ENCODE data around the gene BRSK2. TPM values are rescaled to one million over a fixed set of nuclear protein-coding genes. Genes with fewer than 3 reads are reported as not detected.
A peak's percentile ranks its signal among the peaks of the same experiment; 100 is the strongest.

BRSK2 gene
- total and polyA plus RNA-seq, 4 experiments from 2014 or later, result 0.18 to 0.47 (median 0.32) TPM

DNA sequence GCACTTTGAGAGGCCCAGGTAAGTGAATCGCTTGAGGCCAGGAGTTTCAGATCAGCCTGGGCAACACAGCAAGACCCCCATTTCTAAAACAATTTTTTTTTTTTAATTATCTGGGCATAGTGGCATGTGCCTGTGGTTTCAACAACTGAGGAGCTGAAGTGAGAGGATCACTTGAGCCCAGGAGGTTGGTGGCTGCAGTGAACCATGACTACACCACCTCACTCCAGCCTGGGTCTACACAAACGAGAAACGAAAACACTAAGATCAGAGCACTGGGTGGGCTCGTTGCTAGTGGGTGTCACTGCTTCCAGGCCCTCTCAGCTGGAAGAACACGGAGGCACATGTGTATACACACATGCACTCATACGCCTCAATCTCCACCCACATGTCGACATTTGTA is 100.9 kb downstream of the BRSK2 start:
- peaks cover 35 to 68% (median 47%) of the 10 kb centered on the region in 4 donors for H3K4me1 Mint-ChIP-seq
- H3K27ac Mint-ChIP-seq, result peak overlapping the region in 1 of 7 donors; percentile 36
- no peak overlapping the region for H3K27ac ChIP-seq (ENCODE audit: low read depth, low read length)
- no peaks in the 10 kb centered on the region for H3K9me3 ChIP-seq (ENCODE audit: control insufficient read depth in 1 of 2, low read length in 2 of 2)
- intact Hi-C loops (cut with micrococcal nuclease), result no loop called here
- CTCF ChIA-PET (ENCODE audit: partially characterized antibody), result no interaction called here
- H3K9me3 Mint-ChIP-seq, result no peaks in the 10 kb centered on the region
- peaks cover 2 to 14% of the 10 kb centered on the region in 2 donors for H3K36me3 Mint-ChIP-seq
- peaks cover 70% of the 10 kb centered on the region for H3K4me1 ChIP-seq (ENCODE audit: insufficient read depth, low read length)
- H3K4me3 ChIP-seq (ENCODE audit: low read length in 2 of 2), result no peak overlapping the region
- H3K27me3 ChIP-seq (ENCODE audit: insufficient read depth, low read length), result no peaks in the 10 kb centered on the region
- no peak for DNase-seq
- no peaks in the 10 kb centered on the region for H3K36me3 ChIP-seq (ENCODE audit: insufficient read depth, low read length)
- POLR2A ChIA-PET (ENCODE audit: partially characterized antibody), result no interaction called here
- H3K4me3 Mint-ChIP-seq, result no peak overlapping the region
- H3K27me3 Mint-ChIP-seq, result no peaks in the 10 kb centered on the region

GRCh38 chr11:1491379-1491778 is 101.6 kb downstream of the BRSK2 start:
- Mint-ChIP-seq H3K36me3 (peaks cover 4 to 14% of the 10 kb centered on the region in 2 donors), H3K4me3 (no peak overlapping the region), H3K27ac (no peak overlapping the region), H3K4me1 (peaks cover 42 to 68% (median 53%) of the 10 kb centered on the region in 4 donors), H3K27me3 (no peaks in the 10 kb centered on the region), H3K9me3 (no peaks in the 10 kb centered on the region)
- no peak for DNase-seq
- H3K9me3 ChIP-seq (ENCODE audit: control insufficient read depth in 1 of 2, low read length in 2 of 2), result no peaks in the 10 kb centered on the region
- H3K27ac ChIP-seq (ENCODE audit: low read depth, low read length), result no peak overlapping the region
- ChIA-PET CTCF (ENCODE audit: partially characterized antibody) (no interaction called here), POLR2A (ENCODE audit: partially characterized antibody) (no interaction called here)
- no peaks in the 10 kb centered on the region for H3K36me3 ChIP-seq (ENCODE audit: insufficient read depth, low read length)
- no peak overlapping the region for H3K4me3 ChIP-seq (ENCODE audit: low read length in 2 of 2)
- H3K4me1 ChIP-seq (ENCODE audit: insufficient read depth, low read length), result peaks cover 65% of the 10 kb centered on the region
- intact Hi-C loops (cut with micrococcal nuclease), result no loop called here
- no peaks in the 10 kb centered on the region for H3K27me3 ChIP-seq (ENCODE audit: insufficient read depth, low read length)

GRCh38 chr11:1493650-1494244 is 104.0 kb downstream of the BRSK2 start:
- peak overlapping the region in 2 of 8 donors; percentile 5 to 15 for H3K4me3 Mint-ChIP-seq
- H3K4me1 Mint-ChIP-seq, result peaks cover 57 to 73% (median 64%) of the 10 kb centered on the region in 4 donors

DNA sequence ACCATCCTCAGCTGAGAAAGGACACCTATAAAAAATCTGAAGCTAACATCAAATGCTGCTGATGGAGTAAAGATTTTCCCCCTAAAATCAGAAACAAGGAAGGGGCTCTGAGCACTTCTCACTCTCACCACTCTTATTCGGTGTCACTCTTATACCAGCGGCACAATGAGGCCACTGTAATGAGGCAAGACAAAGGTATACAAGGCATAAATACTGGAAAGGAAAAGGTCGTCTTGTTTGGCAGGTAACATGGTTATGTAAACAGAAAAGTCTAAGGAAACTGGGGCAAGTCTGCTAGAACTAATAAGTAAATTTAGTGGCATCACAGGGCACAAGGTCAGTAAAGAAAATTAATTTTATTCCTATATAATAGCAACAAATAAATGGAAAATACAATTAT is 104.9 kb downstream of the BRSK2 start:
- H3K9me3 Mint-ChIP-seq, result no peaks in the 10 kb centered on the region
- peaks cover 56 to 70% (median 62%) of the 10 kb centered on the region in 4 donors for H3K4me1 Mint-ChIP-seq
- intact Hi-C loops (cut with micrococcal nuclease), result no loop called here

More at GRCh38 chr11:1493650-1494244, 104.0 kb downstream of the BRSK2 start:
- CTCF ChIA-PET (ENCODE audit: partially characterized antibody), result interaction anchor here (1.5 kb wide), 1 partner anchor 22 kb away, joined by 4 read pairs; no protein-coding TSS in a partner anchor
- Histone ChIP-seq H3K9me3 (ENCODE audit: control insufficient read depth in 1 of 2, low read length in 2 of 2) (no peaks in the 10 kb centered on the region), H3K27me3 (ENCODE audit: insufficient read depth, low read length) (no peaks in the 10 kb centered on the region), H3K4me1 (ENCODE audit: insufficient read depth, low read length) (peaks cover 65% of the 10 kb centered on the region), H3K27ac (ENCODE audit: low read depth, low read length) (no peak overlapping the region), H3K4me3 (ENCODE audit: low read length in 2 of 2) (no peak overlapping the region), H3K36me3 (ENCODE audit: insufficient read depth, low read length) (no peaks in the 10 kb centered on the region)
- POLR2A ChIA-PET (ENCODE audit: partially characterized antibody), result no interaction called here
- intact Hi-C loops (cut with micrococcal nuclease), result no loop called here
- no peaks in the 10 kb centered on the region for H3K27me3 Mint-ChIP-seq
- H3K36me3 Mint-ChIP-seq, result peaks cover 9 to 22% of the 10 kb centered on the region in 2 donors
- no peak for DNase-seq
- H3K9me3 Mint-ChIP-seq, result no peaks in the 10 kb centered on the region
- H3K27ac Mint-ChIP-seq, result peak overlapping the region in 1 of 7 donors; percentile 83

GRCh38 chr11:1496091-1496760 is 106.5 kb downstream of the BRSK2 start:
- H3K36me3 ChIP-seq (ENCODE audit: insufficient read depth, low read length), result peaks cover 5% of the 10 kb centered on the region
- DNase-seq, result no peak
- Mint-ChIP-seq H3K36me3 (peaks cover 23 to 38% of the 10 kb centered on the region in 2 donors), H3K4me1 (peaks cover 60 to 80% (median 70%) of the 10 kb centered on the region in 4 donors), H3K9me3 (no peaks in the 10 kb centered on the region), H3K27ac (peak overlapping the region in 5 of 7 donors; percentile 2 to 72 (median 53)), H3K4me3 (peak overlapping the region in 4 of 8 donors; percentile 8 to 40 (median 22)), H3K27me3 (no peaks in the 10 kb centered on the region)
- H3K9me3 ChIP-seq (ENCODE audit: control insufficient read depth in 1 of 2, low read length in 2 of 2), result no peaks in the 10 kb centered on the region
- intact Hi-C loops (cut with micrococcal nuclease), result no loop called here
- no peak overlapping the region for H3K4me3 ChIP-seq (ENCODE audit: low read length in 2 of 2)
- ChIA-PET CTCF (ENCODE audit: partially characterized antibody) (interaction anchor here (1.0 kb wide), 1 partner anchor 19 kb away, joined by 3 read pairs; no protein-coding TSS in a partner anchor), POLR2A (ENCODE audit: partially characterized antibody) (no interaction called here)
- peaks cover 52% of the 10 kb centered on the region for H3K4me1 ChIP-seq (ENCODE audit: insufficient read depth, low read length)
- H3K27me3 ChIP-seq (ENCODE audit: insufficient read depth, low read length), result no peaks in the 10 kb centered on the region
- H3K27ac ChIP-seq (ENCODE audit: low read depth, low read length), result no peak overlapping the region

More for the DNA sequence above, 104.9 kb downstream of the BRSK2 start:
- H3K9me3 ChIP-seq (ENCODE audit: control insufficient read depth in 1 of 2, low read length in 2 of 2), result no peaks in the 10 kb centered on the region
- Mint-ChIP-seq H3K36me3 (peaks cover 11 to 28% of the 10 kb centered on the region in 2 donors), H3K27ac (peak overlapping the region in 1 of 7 donors; percentile 12), H3K4me3 (peak overlapping the region in 1 of 8 donors; percentile 27), H3K27me3 (no peaks in the 10 kb centered on the region)
- ChIA-PET CTCF (ENCODE audit: partially characterized antibody) (interaction anchor here (1.5 kb wide), 1 partner anchor 21 kb away, joined by 4 read pairs; no protein-coding TSS in a partner anchor), POLR2A (ENCODE audit: partially characterized antibody) (no interaction called here)
- no peaks in the 10 kb centered on the region for H3K27me3 ChIP-seq (ENCODE audit: insufficient read depth, low read length)
- peaks cover under 1% of the 10 kb centered on the region for H3K36me3 ChIP-seq (ENCODE audit: insufficient read depth, low read length)
- H3K4me3 ChIP-seq (ENCODE audit: low read length in 2 of 2), result no peak overlapping the region
- no peak overlapping the region for H3K27ac ChIP-seq (ENCODE audit: low read depth, low read length)
- no peak for DNase-seq
- H3K4me1 ChIP-seq (ENCODE audit: insufficient read depth, low read length), result peaks cover 62% of the 10 kb centered on the region

- Mint-ChIP-seq H3K27ac (peak overlapping the region in 4 of 7 donors; percentile 13 to 72 (median 46)), H3K36me3 (peaks cover 23 to 39% of the 10 kb centered on the region in 2 donors), H3K27me3 (no peaks in the 10 kb centered on the region), H3K4me3 (peak overlapping the region in 5 of 8 donors; percentile 15 to 52 (median 40)), H3K9me3 (no peaks in the 10 kb centered on the region), H3K4me1 (peaks cover 60 to 86% (median 73%) of the 10 kb centered on the region in 4 donors)
- H3K4me1 ChIP-seq (ENCODE audit: insufficient read depth, low read length), result peaks cover 49% of the 10 kb centered on the region
- ChIA-PET CTCF (ENCODE audit: partially characterized antibody) (no interaction called here), POLR2A (ENCODE audit: partially characterized antibody) (no interaction called here)
- peaks cover 5% of the 10 kb centered on the region for H3K36me3 ChIP-seq (ENCODE audit: insufficient read depth, low read length)
- H3K4me3 ChIP-seq (ENCODE audit: low read length in 2 of 2), result no peak overlapping the region
- H3K9me3 ChIP-seq (ENCODE audit: control insufficient read depth in 1 of 2, low read length in 2 of 2), result no peaks in the 10 kb centered on the region
- intact Hi-C loops (cut with micrococcal nuclease), result no loop called here
- DNase-seq, result no peak
- no peaks in the 10 kb centered on the region for H3K27me3 ChIP-seq (ENCODE audit: insufficient read depth, low read length)
- no peak overlapping the region for H3K27ac ChIP-seq (ENCODE audit: low read depth, low read length)
These were observed 107.0 kb downstream of the BRSK2 start for GRCh38 chr11:1496761-1497095.

GRCh38 chr11:1497600-1497999 is 107.9 kb downstream of the BRSK2 start:
- Histone ChIP-seq H3K36me3 (ENCODE audit: insufficient read depth, low read length) (peaks cover 5% of the 10 kb centered on the region), H3K9me3 (ENCODE audit: control insufficient read depth in 1 of 2, low read length in 2 of 2) (no peaks in the 10 kb centered on the region), H3K27ac (ENCODE audit: low read depth, low read length) (no peak overlapping the region), H3K4me3 (ENCODE audit: low read length in 2 of 2) (no peak overlapping the region), H3K27me3 (ENCODE audit: insufficient read depth, low read length) (no peaks in the 10 kb centered on the region), H3K4me1 (ENCODE audit: insufficient read depth, low read length) (peaks cover 49% of the 10 kb centered on the region)
- intact Hi-C loops (cut with micrococcal nuclease), result no loop called here
- no peaks in the 10 kb centered on the region for H3K9me3 Mint-ChIP-seq
- H3K27me3 Mint-ChIP-seq, result no peaks in the 10 kb centered on the region
- POLR2A ChIA-PET (ENCODE audit: partially characterized antibody), result no interaction called here
- DNase-seq, result no peak
- H3K36me3 Mint-ChIP-seq, result peaks cover 26 to 38% of the 10 kb centered on the region in 2 donors
- peak overlapping the region in 2 of 7 donors; percentile 33 to 72 for H3K27ac Mint-ChIP-seq
- peaks cover 57 to 84% (median 72%) of the 10 kb centered on the region in 4 donors for H3K4me1 Mint-ChIP-seq
- CTCF ChIA-PET (ENCODE audit: partially characterized antibody), result no interaction called here
- peak overlapping the region in 7 of 8 donors; percentile 19 to 59 (median 45) for H3K4me3 Mint-ChIP-seq
